NCI-H2081 (cell line): ENCODE data around the gene SP2.

ENCODE experiments used
- DNase-seq, 2 experiments: peaks; one replicate each; lab custom pipeline; 2025; lab: John Stamatoyannopoulos, UW

SP2 gene

DNA sequence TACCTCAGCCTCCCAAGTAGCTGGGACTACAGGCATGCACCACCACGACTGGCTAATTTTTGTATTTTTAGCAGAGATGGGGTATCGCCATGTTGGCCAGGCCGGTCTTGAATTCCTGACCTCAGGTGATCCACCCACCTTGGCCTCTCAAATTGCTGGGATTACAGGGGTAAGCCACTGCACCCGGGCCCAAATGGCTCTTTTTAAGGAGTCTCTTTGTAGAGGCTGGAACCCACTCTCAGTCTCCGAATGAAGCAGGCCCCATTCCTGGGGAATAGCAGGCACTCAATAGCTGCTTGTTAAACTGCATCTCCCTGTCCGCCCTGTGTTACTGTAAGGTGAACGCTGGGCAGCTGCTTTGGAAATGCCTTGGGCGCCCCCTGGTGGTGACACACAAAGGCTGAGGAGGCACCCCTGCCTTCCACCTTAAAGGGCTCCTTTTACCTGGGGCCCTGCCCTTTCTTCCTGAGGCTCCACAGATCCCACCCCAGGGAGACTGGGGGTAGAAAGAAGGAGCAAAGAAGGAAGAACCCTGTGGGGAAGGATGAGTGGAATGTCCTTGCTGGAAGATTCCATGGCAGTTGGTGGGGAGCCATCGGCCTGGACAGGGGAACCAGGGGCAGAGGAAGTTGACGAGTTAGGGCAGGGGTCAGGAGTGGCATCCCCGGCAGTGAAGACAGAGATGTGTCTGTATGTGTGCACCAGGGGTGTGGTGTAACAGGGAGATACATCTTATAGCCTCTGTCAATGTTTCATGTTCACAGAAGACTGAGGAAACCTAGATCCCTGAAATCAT is 6.1 kb upstream of the SP2 start:
- peak; percentile 87 to 89 for DNase-seq

- DNase-seq = no peak
These were observed 4.4 kb upstream of the SP2 start for GRCh38 chr17:47891545-47892088.

GRCh38 chr17:47894498-47895346 is 1.3 kb upstream of the SP2 start:
- no peak for DNase-seq

DNA sequence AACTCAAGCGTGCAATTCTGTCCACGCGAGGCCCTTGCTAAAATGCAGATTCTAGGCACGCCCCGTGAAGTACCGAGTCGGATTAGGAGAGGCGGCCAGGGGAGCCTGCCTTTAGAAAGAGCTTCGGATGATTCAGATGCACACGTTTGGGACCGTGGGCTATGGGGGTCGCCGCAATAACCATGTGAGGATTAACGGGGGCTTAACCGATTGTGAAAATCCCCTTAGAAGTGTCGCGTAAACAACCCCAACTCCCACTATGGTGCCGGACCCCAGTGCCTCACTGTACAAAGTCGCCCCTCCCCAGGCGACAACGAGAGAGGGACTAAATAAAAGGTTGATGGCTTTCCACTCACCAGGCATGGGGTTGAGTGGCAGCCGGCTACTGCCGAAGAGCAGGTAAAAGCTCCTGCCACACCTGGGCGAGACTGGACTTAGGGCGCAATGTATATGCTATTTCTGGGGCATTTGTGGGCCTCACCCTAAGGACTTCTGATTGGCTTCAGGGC is 635 bp upstream of the SP2 start:
- no peak for DNase-seq

DNA sequence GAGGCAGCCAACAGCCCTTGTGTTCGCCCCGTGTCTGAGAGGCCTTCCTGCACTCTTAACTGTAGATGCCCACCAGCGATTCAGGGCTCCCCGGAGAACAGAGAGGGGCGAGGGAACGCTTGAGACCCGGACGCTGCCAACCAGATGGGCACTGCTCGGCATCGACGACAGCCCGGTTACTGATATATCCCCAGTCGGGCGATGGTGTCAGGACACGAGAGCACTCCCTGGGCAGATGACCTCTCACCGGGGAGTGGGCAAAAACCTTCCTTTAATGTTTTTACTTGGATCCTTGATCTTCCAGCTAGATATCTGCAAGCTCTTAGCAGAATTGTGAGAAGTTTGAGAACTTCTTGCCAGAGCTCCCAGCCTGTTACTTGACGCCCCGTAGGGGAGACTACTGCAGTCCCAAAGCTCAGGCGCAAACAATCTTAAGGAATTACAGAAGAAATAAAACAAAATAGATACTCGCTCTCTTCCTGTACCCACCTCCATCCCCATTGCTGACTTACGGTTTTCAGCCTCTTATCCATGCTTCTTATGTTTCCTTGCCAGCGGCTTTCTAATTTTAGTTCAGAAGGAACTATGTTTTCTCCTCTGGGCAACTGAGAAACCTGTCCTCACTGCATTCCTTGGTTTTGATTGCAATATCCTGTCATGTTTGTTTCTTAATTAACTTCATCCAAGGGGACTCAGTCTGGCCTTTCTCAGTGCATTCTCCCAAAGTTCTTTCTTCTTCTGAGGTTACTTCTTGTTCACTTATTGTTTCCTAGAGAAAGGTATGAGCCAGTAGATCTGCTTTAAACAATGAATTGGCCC is 845 bp downstream of the SP2 start:
- no peak for DNase-seq

DNA sequence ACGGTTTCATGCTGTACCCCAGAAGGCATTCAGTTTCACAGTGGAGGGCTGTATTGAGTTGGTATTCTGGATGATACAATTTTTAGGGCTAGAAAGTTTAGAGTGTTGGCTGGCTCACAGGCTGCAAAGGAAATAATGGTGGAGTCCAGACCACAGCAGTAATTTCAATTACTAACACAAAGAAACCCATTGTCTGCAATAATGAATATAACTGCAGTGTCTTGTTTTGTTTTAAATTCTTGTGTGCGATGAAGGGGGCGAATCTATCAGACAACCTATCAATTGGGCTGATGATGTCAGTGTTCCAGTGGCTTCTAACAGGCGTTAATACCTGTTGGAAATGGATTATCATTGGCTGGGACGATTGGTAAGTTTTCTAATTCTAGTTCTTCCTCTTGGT is 1.5 kb downstream of the SP2 start:
- no peak for DNase-seq

- DNase-seq = no peak
These were observed 2.2 kb downstream of the SP2 start for GRCh38 chr17:47898241-47898640.

DNA sequence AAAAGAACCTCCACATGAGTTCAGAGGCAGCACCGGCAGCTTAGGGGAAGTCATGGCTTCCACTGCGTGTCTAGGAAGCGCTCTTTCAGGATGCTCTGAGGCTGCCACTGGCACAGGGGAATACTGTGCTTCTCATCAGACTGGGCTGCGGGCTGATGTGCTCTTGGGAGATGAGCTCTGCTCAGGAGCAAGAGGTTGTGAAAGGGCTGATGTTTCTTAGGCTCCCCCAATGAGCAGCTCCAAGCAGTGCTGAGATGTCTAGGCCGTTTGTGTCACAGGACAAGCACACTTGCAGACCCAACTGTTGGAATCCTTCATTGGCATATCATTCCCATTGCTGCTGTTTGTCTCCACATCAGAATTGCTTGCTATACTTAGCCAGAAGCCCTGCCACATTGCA is 3.6 kb downstream of the SP2 start:
- no peak for DNase-seq

GRCh38 chr17:47901423-47901822 is 5.4 kb downstream of the SP2 start:
- DNase-seq = no peak

DNA sequence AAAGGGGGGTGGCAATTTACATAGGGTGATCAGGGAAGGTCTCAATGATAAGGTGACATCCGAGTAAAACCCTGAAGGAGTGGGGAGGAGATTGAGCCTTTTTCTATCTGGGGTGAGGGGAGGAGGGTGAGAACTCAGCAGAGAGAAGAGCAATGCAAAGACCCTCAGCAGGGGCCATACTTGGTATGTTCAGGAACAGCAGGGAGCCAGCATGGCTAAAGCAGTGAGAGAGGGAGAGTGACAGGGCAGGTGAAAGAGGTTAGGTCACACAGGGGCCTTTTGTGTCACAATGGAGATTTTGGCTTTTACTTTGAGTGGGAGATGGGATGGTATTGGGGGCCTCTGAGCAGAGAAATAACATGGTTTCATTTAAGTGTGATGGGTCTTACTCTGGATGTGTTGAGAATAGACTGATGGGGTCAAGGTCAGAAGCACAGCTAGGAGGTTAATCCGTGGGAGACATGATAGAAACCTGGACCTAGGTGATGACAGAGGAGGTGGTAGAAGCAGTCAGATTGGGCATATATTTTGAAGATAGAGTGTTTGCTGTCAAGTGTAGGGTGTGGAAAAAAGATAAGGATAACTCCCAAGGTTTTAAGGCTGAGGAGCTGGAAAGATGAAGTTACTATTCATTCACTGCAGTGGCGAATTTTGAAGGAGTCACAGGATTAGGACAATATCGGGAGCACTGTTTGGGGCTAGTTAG is 6.2 kb downstream of the SP2 start:
- no peak for DNase-seq

DNA sequence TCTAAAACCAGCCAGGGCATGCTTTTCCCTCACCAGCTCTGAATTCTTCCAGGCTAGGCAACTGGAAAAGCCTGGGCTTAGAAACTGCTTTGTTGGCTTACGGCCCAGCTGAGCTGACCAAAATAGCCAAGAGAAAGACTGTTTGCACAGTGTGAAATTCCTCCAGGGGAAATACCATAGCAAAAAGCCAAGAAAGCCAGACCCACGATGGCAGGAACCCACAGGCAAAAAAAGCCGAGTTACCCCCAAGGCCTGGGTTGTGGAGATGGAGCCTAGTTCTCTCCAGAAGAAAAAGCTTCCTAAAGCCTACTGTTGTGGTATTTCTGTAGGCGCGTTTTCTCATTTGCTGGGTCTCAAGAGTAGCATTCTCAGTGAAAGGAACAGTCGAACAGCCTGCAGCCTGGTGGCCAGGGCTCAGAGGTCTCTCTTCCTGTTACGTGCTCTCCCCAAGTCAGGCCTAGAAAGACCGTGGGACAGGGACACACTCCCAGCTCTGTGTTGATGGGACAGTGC is 9.2 kb downstream of the SP2 start:
- no peak for DNase-seq

GRCh38 chr17:47906443-47906842 is 10.4 kb downstream of the SP2 start:
- no peak for DNase-seq

DNA sequence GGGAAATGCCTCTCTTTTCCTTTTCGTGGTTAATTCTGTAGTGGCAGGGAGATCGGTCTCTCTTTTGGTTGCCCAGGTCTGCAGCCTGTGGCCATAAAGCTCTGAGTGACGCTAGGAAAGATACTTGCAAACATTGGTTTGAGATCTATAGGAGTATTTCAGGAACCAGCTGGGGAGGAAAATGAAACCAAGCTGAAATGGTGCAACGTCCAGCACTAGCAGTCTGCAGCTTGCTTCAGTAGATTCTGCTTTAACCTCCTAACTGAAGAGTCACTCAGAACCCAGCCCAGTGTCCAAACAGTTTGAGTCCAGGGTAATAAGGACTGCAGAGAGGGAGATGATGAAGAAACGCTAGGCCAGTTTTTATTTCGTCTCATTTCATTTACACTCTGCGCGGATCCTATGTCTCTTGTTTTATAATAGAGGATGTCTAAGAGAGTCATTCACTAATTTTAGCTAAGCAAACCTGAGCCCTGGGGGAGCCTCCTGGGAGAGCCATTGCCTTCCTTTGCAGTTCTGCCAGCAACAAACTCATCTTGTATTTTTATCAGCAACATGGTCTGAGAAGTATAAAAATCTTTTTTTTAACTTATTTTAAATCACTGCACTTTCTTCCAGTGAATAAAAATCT is 12.0 kb downstream of the SP2 start:
- no peak for DNase-seq

GRCh38 chr17:47913050-47913449 is 17.0 kb downstream of the SP2 start:
- no peak for DNase-seq

GRCh38 chr17:47914306-47914948 is 18.4 kb downstream of the SP2 start:
- no peak for DNase-seq

DNA sequence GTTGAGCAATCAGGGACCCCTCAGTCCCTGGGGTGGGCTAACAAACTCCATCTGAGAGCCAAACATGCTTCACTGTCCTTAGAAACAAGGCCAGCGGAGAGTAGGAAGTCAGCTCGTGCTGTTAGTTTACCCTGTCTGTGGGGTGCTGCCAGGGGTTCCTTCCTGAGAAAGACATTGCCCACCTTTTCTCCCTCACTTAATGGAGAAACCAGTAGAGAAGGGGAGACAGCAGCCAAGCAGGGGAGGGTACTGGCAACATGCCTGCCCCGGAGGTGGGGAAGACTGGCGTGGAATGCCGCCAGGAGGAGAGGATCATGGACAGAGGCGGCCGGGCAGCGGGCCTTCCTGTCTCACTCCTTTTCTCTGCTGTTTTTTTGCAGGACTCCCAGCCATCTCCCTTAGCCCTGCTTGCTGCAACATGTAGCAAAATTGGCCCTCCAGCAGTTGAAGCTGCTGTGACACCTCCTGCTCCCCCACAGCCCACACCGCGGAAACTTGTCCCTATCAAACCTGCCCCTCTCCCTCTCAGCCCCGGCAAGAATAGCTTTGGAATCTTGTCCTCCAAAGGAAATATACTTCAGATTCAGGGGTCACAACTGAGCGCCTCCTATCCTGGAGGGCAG is 19.9 kb downstream of the SP2 start:
- no peak for DNase-seq

- no peak for DNase-seq
These were observed 20.6 kb downstream of the SP2 start for GRCh38 chr17:47916489-47917208.

- no peak for DNase-seq
These were observed 21.5 kb downstream of the SP2 start for GRCh38 chr17:47917581-47917980.

DNA sequence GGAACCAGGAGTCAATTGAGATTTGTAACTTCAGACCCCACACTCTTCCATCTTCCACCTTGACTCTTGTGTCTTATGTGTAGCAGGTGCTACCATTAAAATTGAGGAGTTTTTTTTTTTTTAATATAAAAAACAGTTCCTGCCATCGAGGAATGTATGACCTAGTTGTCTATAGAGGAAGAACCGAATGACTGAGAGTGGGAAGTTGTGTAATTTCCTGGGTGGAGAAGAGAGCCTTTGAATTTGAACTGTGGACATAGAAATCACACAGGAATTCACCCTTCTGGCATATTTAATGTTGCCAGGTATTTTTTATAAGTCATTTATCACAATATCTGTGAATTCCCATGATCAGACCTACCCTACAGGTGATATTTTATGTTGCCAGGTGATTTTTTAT is 22.0 kb downstream of the SP2 start:
- DNase-seq = no peak
